Measurements from ENCODE around the gene TIMP2. TPM values are rescaled to one million over a fixed set of nuclear protein-coding genes. Genes with fewer than 3 reads are reported as not detected.

TIMP2 gene, protein sequence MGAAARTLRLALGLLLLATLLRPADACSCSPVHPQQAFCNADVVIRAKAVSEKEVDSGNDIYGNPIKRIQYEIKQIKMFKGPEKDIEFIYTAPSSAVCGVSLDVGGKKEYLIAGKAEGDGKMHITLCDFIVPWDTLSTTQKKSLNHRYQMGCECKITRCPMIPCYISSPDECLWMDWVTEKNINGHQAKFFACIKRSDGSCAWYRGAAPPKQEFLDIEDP
- total RNA-seq, result 109 and 111 TPM in 2 replicates

DNA sequence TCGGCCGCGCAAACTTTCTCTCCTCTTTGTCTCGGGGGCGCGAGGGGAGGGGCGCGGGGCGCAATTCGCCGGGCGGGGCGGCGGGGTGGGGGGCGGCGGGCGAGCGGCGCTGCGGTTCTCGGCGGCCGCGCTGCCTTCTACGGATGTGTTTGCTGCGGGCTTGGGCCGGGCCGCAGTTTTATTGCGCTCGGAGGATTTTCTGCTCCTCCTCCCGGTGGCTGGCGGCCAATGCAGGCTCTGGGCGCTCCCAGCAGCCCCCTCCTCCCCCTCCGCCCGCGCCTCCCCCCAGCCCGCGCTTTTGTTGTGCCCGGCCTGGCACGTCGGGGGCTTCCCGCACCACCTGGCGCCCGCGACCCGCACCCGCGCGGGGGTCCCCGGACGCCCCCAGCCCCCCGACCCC, at the start of gene TIMP2:
TSS of gene TIMP2 (minus strand) at position 154 of the 400 bp plus-strand sequence. CDS start 299 bp downstream, outside the sequence.

DNA sequence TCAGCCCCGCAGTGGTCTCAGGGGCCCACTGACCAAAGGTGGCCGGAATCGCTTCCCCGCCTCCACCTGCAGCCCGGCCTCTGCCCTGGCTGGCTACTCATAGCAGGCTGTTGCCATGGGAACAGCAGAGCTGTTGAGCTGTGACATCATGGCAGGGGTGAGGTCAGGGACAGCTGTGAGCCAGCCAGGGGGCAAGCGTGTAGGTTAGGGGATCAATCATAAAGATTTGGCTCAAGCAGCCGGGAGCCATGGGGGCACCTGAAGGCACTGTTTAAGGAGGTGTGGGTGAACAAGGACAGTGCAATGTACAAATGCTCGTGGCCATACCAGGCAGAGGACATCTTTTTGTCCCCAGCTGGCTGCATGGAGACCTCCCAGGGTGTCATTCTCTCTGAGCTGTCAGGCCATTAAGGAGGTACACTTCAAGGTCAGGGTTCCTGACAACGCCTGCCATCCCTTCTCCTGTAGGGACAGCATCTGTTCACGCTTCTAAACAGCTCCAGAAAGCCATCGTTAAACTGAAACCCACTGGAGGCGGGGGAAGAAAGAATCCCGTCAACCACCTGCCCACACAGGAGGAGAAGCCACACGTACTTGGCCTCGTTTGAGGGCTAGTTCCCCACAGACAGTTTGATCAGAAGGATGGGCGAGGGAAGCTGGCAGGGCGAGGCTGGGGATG, 21.9 kb downstream of the TIMP2 start, which contains the start of gene CEP295NL:
TSS of gene CEP295NL (minus strand) at position 101 of the 679 bp plus-strand sequence. CDS start 1,373 bp downstream, outside the sequence.

DNA sequence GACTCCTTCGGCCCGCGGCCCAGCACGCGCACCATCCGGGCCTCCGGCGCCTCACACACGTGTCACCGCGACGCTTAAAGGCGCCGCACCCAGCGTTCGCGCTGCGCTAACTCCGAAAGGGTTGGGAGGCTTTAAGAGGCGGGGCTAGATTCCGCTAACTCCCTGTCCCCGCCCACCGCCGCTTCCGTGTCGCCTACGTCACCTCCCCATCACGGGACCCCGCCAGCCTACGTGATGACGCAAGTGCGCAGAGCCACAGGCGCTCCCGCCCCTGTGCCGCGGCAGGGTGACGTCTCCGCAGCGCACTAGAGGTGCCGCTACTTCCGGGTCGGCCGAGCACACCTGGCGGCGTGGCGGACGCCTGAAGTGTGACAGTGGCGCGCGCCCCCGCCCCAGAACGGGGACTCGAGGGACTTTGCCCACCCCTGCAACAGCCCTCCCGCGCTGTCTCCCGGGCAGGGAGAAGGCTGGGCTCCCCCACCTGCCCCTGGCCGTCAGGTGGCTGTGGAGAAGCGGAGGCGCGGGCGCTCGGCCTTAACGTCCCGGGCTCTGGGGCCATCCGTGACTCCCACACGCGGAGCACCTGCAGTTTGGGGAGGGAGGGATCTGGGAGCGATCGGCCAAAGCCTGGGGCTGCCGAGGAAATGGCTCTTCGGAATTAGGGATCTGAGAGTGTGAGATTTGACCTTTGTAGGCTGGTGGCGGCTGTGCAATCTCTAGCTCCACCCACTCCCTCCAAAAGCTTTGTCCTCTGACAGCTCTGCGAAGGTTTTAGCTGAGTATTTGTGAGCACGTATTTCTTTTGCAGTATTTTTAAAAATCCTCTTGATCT, 84.2 kb downstream of the TIMP2 start, which contains the start of gene USP36:
TSS of gene USP36 (minus strand) at position 35 of the 832 bp plus-strand sequence. CDS start 4,451 bp downstream, outside the sequence.

Other genes with a start within 250 kb of the TIMP2 start
- 5.9 and 6.5 TPM in 2 replicates for gene CYTH1, start 143.1 kb downstream of the TIMP2 start, total RNA-seq
- gene USP36, start 84.6 kb downstream of the TIMP2 start, total RNA-seq, result 10.4 and 11.4 TPM in 2 replicates
- 0.30 and 0.34 TPM in 2 replicates for gene CEP295NL, start 22.2 kb downstream of the TIMP2 start, total RNA-seq
- 111 and 124 TPM in 2 replicates for gene LGALS3BP, start 54.5 kb upstream of the TIMP2 start, total RNA-seq
- 47.6 and 66.4 TPM in 2 replicates for gene CANT1, start 84.4 kb upstream of the TIMP2 start, total RNA-seq
- 18.5 and 18.9 TPM in 2 replicates for gene C1QTNF1, start 98.8 kb upstream of the TIMP2 start, total RNA-seq
- 5.4 and 8.9 TPM in 2 replicates for gene ENGASE, start 149.4 kb upstream of the TIMP2 start, total RNA-seq